ENCODE measurements around the gene VSIR.

GRCh38 chr10:71751515-71752224 lies 21.6 kb downstream of the VSIR start:
- TF ChIP-seq CTCF (IDR thresholded peaks at IDR 0.05): no peak
- TF ChIP-seq POLR2A (IDR thresholded peaks at IDR 0.05): no peak
